Fibroblast of lung (primary cell): ENCODE measurements around the gene SUGCT. TPM values are rescaled to one million over a fixed set of nuclear protein-coding genes. Genes with fewer than 3 reads are reported as not detected.

ENCODE experiments used
- DNase-seq, 2 donors: peaks; one replicate each; pipeline versions ENCODE4 v3.0.0 to v3.0.0-alpha.2; 2010; ENCODE audit warnings: low read depth in 2 of 2
- H2AFZ ChIP-seq: 2 replicates; pipeline ENCODE4 v1.5.1; 2012; ENCODE audit warnings: low read length, control low read depth, inconsistent platforms
- H3K27ac ChIP-seq: 2 replicates; pipeline ENCODE4 v1.5.1; 2011; ENCODE audit warnings: low read length, control low read depth; ENCODE audit not compliant: insufficient read depth
- H3K27me3 ChIP-seq: 2 replicates; pipeline ENCODE4 v1.5.1; 2011; ENCODE audit warnings: mild to moderate bottlenecking, low read length; ENCODE audit not compliant: control insufficient read depth, insufficient read depth
- H3K36me3 ChIP-seq: 2 replicates; pipeline ENCODE4 v1.5.1; 2011; ENCODE audit warnings: low read length; ENCODE audit not compliant: control insufficient read depth, insufficient read depth
- H3K4me1 ChIP-seq: 2 replicates; pipeline ENCODE4 v1.5.1; 2011; ENCODE audit warnings: low read length; ENCODE audit not compliant: control insufficient read depth, insufficient read depth; ENCODE audit errors: extremely low read depth
- H3K4me2 ChIP-seq: 2 replicates; pipeline ENCODE4 v1.5.1; 2011; ENCODE audit warnings: low read length, control low read depth; ENCODE audit not compliant: insufficient read depth; ENCODE audit errors: extremely low read depth
- H3K4me3 ChIP-seq, 4 experiments: fragments of 200-600 bp in 1 of 4; sonication (generic) in 1 of 4; replicated peaks in 1 of 4; 2 replicates each; pipeline ENCODE4 v1.5.1; 2011 to 2016; ENCODE audit warnings: low read length in 4 of 4, low read depth in 3 of 4, mild to moderate bottlenecking in 3 of 4, control low read depth in 2 of 4, inconsistent platforms in 1 of 4, mixed read lengths in 1 of 4; ENCODE audit not compliant: insufficient read depth in 1 of 4; ENCODE audit errors: control extremely low read depth in 1 of 4
- H3K79me2 ChIP-seq: 2 replicates; pipeline ENCODE4 v1.5.1; 2012; ENCODE audit warnings: mild to moderate bottlenecking, low read length, inconsistent platforms; ENCODE audit not compliant: control insufficient read depth, insufficient read depth
- H3K9ac ChIP-seq: 2 replicates; pipeline ENCODE4 v1.5.1; 2011; ENCODE audit warnings: mild to moderate bottlenecking, low read length, control low read depth; ENCODE audit not compliant: insufficient read depth
- H3K9me3 ChIP-seq: 2 replicates; pipeline ENCODE4 v1.5.1; 2012; ENCODE audit warnings: low read depth, low read length; ENCODE audit not compliant: control insufficient read depth, insufficient read depth
- H4K20me1 ChIP-seq: 2 replicates; pipeline ENCODE4 v1.5.1; 2011; ENCODE audit warnings: low read length; ENCODE audit not compliant: control insufficient read depth, insufficient read depth; ENCODE audit errors: extremely low read depth
- EZH2 ChIP-seq: IDR thresholded peaks from 2 replicates; pipeline ENCODE4 v1.5.1; 2012; ENCODE audit warnings: low read length, control low read depth, mild to moderate bottlenecking; ENCODE audit errors: missing control alignments
- polyA plus RNA-seq, 2 donors: library from polyadenylated mRNA; depleted of rRNA in 1 of 2; stranded (reverse) in 1 of 2; unstranded in 1 of 2; fragments of >200 nt; gene quantifications; 2 replicates each; pipeline ENCODE4 v1.2.1, GENCODE V29; 2011 to 2012; ENCODE audit warnings: missing spikeins in 1 of 2
- total RNA-seq: library from RNA; depleted of rRNA; stranded (reverse); fragments of >200 nt; gene quantifications from 2 replicates; pipeline ENCODE4 v1.2.1, GENCODE V29; 2014
- TF ChIP-seq, protein P1 (sequence below), 2 donors: IDR thresholded peaks in 1 of 2; conservative IDR thresholded peaks in 1 of 2; 1 replicate in 1 of 2; 2 replicates in 1 of 2; pipeline ENCODE4 v1.5.1; 2011 to 2012; ENCODE audit warnings: low read length in 2 of 2, control low read depth in 1 of 2, inconsistent platforms in 1 of 2, low read depth in 1 of 2, mild to moderate bottlenecking in 1 of 2

The SUGCT gene
- total and polyA plus RNA-seq, 2 donors (not counting 1 experiment from before 2014, with no cell fraction given), result 8.4 to 16.5 TPM

DNA sequence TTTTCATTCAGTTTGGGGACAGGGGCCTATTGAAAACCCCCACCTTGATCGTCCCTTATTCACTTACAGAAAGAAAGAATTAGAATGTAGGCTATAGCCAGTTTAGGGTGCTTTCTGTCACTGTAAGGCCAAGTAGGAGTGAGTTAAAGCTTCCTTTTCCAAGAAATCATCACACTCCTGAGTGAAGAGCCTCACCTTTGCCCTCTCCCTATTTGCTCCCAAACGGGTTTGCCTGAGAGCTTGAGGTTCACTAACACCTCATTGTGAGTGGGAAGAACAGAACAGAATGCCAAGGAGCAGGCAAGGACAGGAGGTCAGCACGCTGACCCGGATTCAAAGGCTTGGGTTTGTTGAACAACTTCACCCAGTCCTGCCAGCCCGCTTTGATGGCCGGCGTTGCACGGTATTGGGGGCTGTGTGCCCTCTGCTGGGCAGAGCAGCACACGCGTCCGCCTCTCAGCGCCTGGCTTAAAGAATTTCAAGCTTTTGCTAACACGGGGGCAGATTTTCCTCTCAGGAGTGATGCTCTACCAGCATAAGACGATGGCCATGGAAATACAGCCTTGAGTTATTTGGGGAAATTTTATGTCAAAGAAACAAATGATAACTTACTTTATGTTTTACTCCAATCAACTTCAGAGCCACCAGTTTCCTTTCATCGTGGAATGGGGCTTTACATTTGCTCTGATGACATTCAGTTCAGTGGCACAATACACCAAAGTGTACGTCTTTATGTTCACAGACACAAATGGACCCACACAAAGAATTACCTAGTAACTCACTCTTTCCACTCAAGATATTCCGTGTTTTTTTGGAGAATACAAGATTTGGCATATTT, 470.0 kb downstream of the SUGCT start:
- peak overlapping the region; percentile 44 for H2AFZ ChIP-seq
- H4K20me1 ChIP-seq, result no peaks in the 10 kb centered on the region
- no peak overlapping the region for H3K9ac ChIP-seq
- no peaks in the 10 kb centered on the region for H3K9me3 ChIP-seq
- peak; percentile 64 to 65 for DNase-seq
- no peaks in the 10 kb centered on the region for H3K36me3 ChIP-seq
- H3K4me2 ChIP-seq, result no peak overlapping the region
- no peak for TF ChIP-seq EZH2
- TF ChIP-seq, protein P1, sequence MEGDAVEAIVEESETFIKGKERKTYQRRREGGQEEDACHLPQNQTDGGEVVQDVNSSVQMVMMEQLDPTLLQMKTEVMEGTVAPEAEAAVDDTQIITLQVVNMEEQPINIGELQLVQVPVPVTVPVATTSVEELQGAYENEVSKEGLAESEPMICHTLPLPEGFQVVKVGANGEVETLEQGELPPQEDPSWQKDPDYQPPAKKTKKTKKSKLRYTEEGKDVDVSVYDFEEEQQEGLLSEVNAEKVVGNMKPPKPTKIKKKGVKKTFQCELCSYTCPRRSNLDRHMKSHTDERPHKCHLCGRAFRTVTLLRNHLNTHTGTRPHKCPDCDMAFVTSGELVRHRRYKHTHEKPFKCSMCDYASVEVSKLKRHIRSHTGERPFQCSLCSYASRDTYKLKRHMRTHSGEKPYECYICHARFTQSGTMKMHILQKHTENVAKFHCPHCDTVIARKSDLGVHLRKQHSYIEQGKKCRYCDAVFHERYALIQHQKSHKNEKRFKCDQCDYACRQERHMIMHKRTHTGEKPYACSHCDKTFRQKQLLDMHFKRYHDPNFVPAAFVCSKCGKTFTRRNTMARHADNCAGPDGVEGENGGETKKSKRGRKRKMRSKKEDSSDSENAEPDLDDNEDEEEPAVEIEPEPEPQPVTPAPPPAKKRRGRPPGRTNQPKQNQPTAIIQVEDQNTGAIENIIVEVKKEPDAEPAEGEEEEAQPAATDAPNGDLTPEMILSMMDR (conservative IDR thresholded peaks at IDR 0.05 in 1 of 2, IDR thresholded peaks at IDR 0.05 in 1 of 2; ENCODE audit: low read depth in 1 of 2, low read length in 2 of 2), result peak; percentile 72 to 79
- no peaks in the 10 kb centered on the region for H3K27me3 ChIP-seq
- H3K4me3 ChIP-seq, result no peak overlapping the region
- no peaks in the 10 kb centered on the region for H3K79me2 ChIP-seq
- H3K27ac ChIP-seq, result no peak overlapping the region
- H3K4me1 ChIP-seq, result no peaks in the 10 kb centered on the region

DNA sequence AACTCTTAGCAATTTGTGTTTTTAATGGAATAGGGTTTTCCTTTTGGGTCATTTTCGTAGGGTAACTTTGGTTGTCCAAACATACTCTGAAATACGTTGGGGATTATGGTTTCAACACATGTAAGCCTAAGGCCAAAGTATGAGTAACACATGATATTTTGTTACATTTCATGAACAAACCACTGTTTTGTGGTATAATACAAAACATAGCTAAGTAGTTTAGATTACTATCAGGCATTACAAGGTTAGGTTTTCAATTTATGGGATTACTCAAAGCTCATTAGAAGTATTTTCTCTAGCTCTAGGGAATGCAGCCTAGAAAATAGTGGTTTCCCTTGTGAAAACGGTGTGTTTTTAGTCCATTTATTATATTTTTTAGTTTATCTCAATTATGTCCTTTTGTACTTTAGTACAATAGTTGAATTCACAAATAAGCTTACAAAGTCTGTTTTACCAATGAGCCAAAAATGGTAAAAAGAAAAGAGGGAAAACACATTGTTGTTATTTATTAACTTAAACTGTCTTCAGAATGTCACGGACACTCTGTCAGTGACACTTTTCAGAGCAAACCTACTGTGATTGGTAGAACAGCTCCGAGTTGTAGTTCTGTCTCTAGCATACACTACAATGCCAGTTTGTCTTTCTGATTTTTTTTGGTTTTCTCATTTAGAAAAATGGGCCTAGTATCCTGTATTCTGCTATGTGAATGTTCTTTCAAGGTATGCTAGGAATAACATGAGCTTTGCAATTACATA, 473.7 kb downstream of the SUGCT start:
- no peak for DNase-seq

DNA sequence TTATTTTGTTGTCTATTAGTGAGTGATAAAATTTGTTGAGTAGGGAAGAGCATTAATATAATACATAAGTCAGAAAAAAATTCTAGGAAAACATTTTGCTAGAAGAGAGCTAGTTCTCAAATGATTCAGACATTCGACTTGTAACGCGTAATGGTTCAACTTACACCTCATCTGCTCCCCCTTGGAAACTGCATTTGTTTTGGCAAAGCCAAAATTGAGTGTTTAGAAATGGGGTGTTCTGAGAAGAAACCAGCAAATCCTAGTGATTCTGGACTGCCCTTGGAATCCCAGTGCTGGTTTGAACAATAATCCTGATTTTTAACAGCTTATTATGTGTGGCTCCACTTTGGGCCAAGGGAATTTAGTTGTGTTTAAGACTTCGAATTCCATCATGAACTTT, 475.7 kb downstream of the SUGCT start:
- H3K36me3 ChIP-seq, result no peaks in the 10 kb centered on the region
- no peak overlapping the region for H3K27ac ChIP-seq
- TF ChIP-seq, protein P1 (conservative IDR thresholded peaks at IDR 0.05 in 1 of 2, IDR thresholded peaks at IDR 0.05 in 1 of 2; ENCODE audit: low read depth in 1 of 2, low read length in 2 of 2), result no peak
- no peak for TF ChIP-seq EZH2

More for the DNA sequence above, 473.7 kb downstream of the SUGCT start:
- no peaks in the 10 kb centered on the region for H3K4me1 ChIP-seq
- no peaks in the 10 kb centered on the region for H3K27me3 ChIP-seq
- H3K9me3 ChIP-seq, result no peaks in the 10 kb centered on the region
- no peak overlapping the region for H3K9ac ChIP-seq
- H3K27ac ChIP-seq, result no peak overlapping the region
- H2AFZ ChIP-seq, result no peak overlapping the region
- no peak for TF ChIP-seq EZH2
- H3K4me2 ChIP-seq, result no peak overlapping the region
- H4K20me1 ChIP-seq, result no peaks in the 10 kb centered on the region
- H3K79me2 ChIP-seq, result no peaks in the 10 kb centered on the region
- no peak overlapping the region for H3K4me3 ChIP-seq
- H3K36me3 ChIP-seq, result no peaks in the 10 kb centered on the region

More for the DNA sequence above, 475.7 kb downstream of the SUGCT start:
- Histone ChIP-seq H3K27me3 (no peaks in the 10 kb centered on the region), H3K4me2 (no peak overlapping the region), H4K20me1 (no peaks in the 10 kb centered on the region), H3K9ac (no peak overlapping the region), H3K9me3 (no peaks in the 10 kb centered on the region), H3K4me1 (no peaks in the 10 kb centered on the region), H3K4me3 (no peak overlapping the region), H2AFZ (no peak overlapping the region), H3K79me2 (no peaks in the 10 kb centered on the region)
- no peak for DNase-seq
